ENCODE data around the gene LCN1. TPM values are rescaled to one million over a fixed set of nuclear protein-coding genes. Genes with fewer than 3 reads are reported as not detected.
"Not testable (repeated sequence)": the region's sequence is repeated elsewhere in the genome, so short reads cannot be mapped to it uniquely, and the experiment has no call there.

Gene LCN1
- total RNA-seq, 1 donor from 2014 or later = not detected

GRCh38 chr9:135533674-135534073 is 12.4 kb downstream of the LCN1 start:
- Mint-ChIP-seq H3K4me3 (ENCODE audit: unreplicated experiment) (no peak overlapping the region), H3K27me3 (ENCODE audit: unreplicated experiment) (no peaks in the 10 kb centered on the region), H3K27ac (ENCODE audit: unreplicated experiment) (no peak overlapping the region), H3K4me1 (ENCODE audit: unreplicated experiment) (peaks cover 7% of the 10 kb centered on the region), H3K36me3 (ENCODE audit: low read depth, unreplicated experiment) (no peaks in the 10 kb centered on the region), H3K9me3 (ENCODE audit: unreplicated experiment) (no peaks in the 10 kb centered on the region)
- TF ChIP-seq CTCF (IDR thresholded peaks at IDR 0.05; ENCODE audit: unreplicated experiment) = no peak
- DNase-seq (ENCODE audit: low spot score) = no peak

- not testable (repeated sequence) for DNase-seq (ENCODE audit: low spot score); H3K9me3 Mint-ChIP-seq (ENCODE audit: unreplicated experiment); H3K36me3 Mint-ChIP-seq (ENCODE audit: low read depth, unreplicated experiment); H3K4me3 Mint-ChIP-seq (ENCODE audit: unreplicated experiment); H3K4me1 Mint-ChIP-seq (ENCODE audit: unreplicated experiment); H3K27ac Mint-ChIP-seq (ENCODE audit: unreplicated experiment); H3K27me3 Mint-ChIP-seq (ENCODE audit: unreplicated experiment)
Observed at GRCh38 chr9:135534192-135534711, 13.0 kb downstream of the LCN1 start.

GRCh38 chr9:135534826-135535225 is 13.6 kb downstream of the LCN1 start:
- H3K27ac Mint-ChIP-seq (ENCODE audit: unreplicated experiment); DNase-seq (ENCODE audit: low spot score); H3K27me3 Mint-ChIP-seq (ENCODE audit: unreplicated experiment); H3K36me3 Mint-ChIP-seq (ENCODE audit: low read depth, unreplicated experiment); H3K9me3 Mint-ChIP-seq (ENCODE audit: unreplicated experiment); H3K4me1 Mint-ChIP-seq (ENCODE audit: unreplicated experiment); H3K4me3 Mint-ChIP-seq (ENCODE audit: unreplicated experiment): not testable (repeated sequence)

GRCh38 chr9:135535631-135536030 is 14.4 kb downstream of the LCN1 start:
- H3K27me3 Mint-ChIP-seq (ENCODE audit: unreplicated experiment); H3K4me1 Mint-ChIP-seq (ENCODE audit: unreplicated experiment); DNase-seq (ENCODE audit: low spot score); H3K36me3 Mint-ChIP-seq (ENCODE audit: low read depth, unreplicated experiment); H3K9me3 Mint-ChIP-seq (ENCODE audit: unreplicated experiment); H3K27ac Mint-ChIP-seq (ENCODE audit: unreplicated experiment); H3K4me3 Mint-ChIP-seq (ENCODE audit: unreplicated experiment): not testable (repeated sequence)

GRCh38 chr9:135536216-135536615 is 15.0 kb downstream of the LCN1 start:
- Mint-ChIP-seq H3K36me3 (ENCODE audit: low read depth, unreplicated experiment) (no peaks in the 10 kb centered on the region), H3K27me3 (ENCODE audit: unreplicated experiment) (no peaks in the 10 kb centered on the region), H3K4me1 (ENCODE audit: unreplicated experiment) (peaks cover 7% of the 10 kb centered on the region), H3K9me3 (ENCODE audit: unreplicated experiment) (no peaks in the 10 kb centered on the region), H3K4me3 (ENCODE audit: unreplicated experiment) (no peak overlapping the region), H3K27ac (ENCODE audit: unreplicated experiment) (no peak overlapping the region)
- no peak for TF ChIP-seq CTCF (IDR thresholded peaks at IDR 0.05; ENCODE audit: unreplicated experiment)
- no peak for DNase-seq (ENCODE audit: low spot score)

- not testable (repeated sequence) for DNase-seq (ENCODE audit: low spot score); H3K27me3 Mint-ChIP-seq (ENCODE audit: unreplicated experiment); H3K36me3 Mint-ChIP-seq (ENCODE audit: low read depth, unreplicated experiment); H3K27ac Mint-ChIP-seq (ENCODE audit: unreplicated experiment); H3K9me3 Mint-ChIP-seq (ENCODE audit: unreplicated experiment); H3K4me3 Mint-ChIP-seq (ENCODE audit: unreplicated experiment); H3K4me1 Mint-ChIP-seq (ENCODE audit: unreplicated experiment)
Observed at GRCh38 chr9:135543262-135543894, 22.1 kb downstream of the LCN1 start.

- no peak overlapping the region for H3K4me3 Mint-ChIP-seq (ENCODE audit: unreplicated experiment)
- H3K27ac Mint-ChIP-seq (ENCODE audit: unreplicated experiment) = no peak overlapping the region
- DNase-seq (ENCODE audit: low spot score) = no peak
- H3K27me3 Mint-ChIP-seq (ENCODE audit: unreplicated experiment) = peaks cover 4% of the 10 kb centered on the region
- no peaks in the 10 kb centered on the region for H3K4me1 Mint-ChIP-seq (ENCODE audit: unreplicated experiment)
- no peaks in the 10 kb centered on the region for H3K9me3 Mint-ChIP-seq (ENCODE audit: unreplicated experiment)
- TF ChIP-seq CTCF (IDR thresholded peaks at IDR 0.05; ENCODE audit: unreplicated experiment) = no peak
- no peaks in the 10 kb centered on the region for H3K36me3 Mint-ChIP-seq (ENCODE audit: low read depth, unreplicated experiment)
Observed at GRCh38 chr9:135544981-135545635, 23.9 kb downstream of the LCN1 start.

- DNase-seq (ENCODE audit: low spot score) = not testable (repeated sequence)
Observed at GRCh38 chr9:135545646-135546176, 24.5 kb downstream of the LCN1 start, which contains the start of gene OBP2A. Gene OBP2A, plus strand, starts transcription at chr9:135546126. Its CDS starts 55 bp downstream, at chr9:135546181.

More at GRCh38 chr9:135545646-135546176, 24.5 kb downstream of the LCN1 start, which contains the start of gene OBP2A:
- not testable (repeated sequence) for H3K4me1 Mint-ChIP-seq (ENCODE audit: unreplicated experiment); H3K27ac Mint-ChIP-seq (ENCODE audit: unreplicated experiment); H3K36me3 Mint-ChIP-seq (ENCODE audit: low read depth, unreplicated experiment); H3K27me3 Mint-ChIP-seq (ENCODE audit: unreplicated experiment); H3K9me3 Mint-ChIP-seq (ENCODE audit: unreplicated experiment); H3K4me3 Mint-ChIP-seq (ENCODE audit: unreplicated experiment)

Data from endothelial cell (in vitro differentiated cells).